Fibroblast of lung (primary cell): ENCODE measurements around the gene CAPN12. TPM values are rescaled to one million over a fixed set of nuclear protein-coding genes. Genes with fewer than 3 reads are reported as not detected.
"Not testable (repeated sequence)": the region's sequence is repeated elsewhere in the genome, so short reads cannot be mapped to it uniquely, and the experiment has no call there.

ENCODE experiments used
- DNase-seq, 2 donors: peaks; one replicate each; pipeline versions ENCODE4 v3.0.0 to v3.0.0-alpha.2; 2010; ENCODE audit warnings: low read depth in 2 of 2
- H2AFZ ChIP-seq: 2 replicates; pipeline ENCODE4 v1.5.1; 2012; ENCODE audit warnings: low read length, control low read depth, inconsistent platforms
- H3K27ac ChIP-seq: 2 replicates; pipeline ENCODE4 v1.5.1; 2011; ENCODE audit warnings: low read length, control low read depth; ENCODE audit not compliant: insufficient read depth
- H3K27me3 ChIP-seq: 2 replicates; pipeline ENCODE4 v1.5.1; 2011; ENCODE audit warnings: mild to moderate bottlenecking, low read length; ENCODE audit not compliant: control insufficient read depth, insufficient read depth
- H3K36me3 ChIP-seq: 2 replicates; pipeline ENCODE4 v1.5.1; 2011; ENCODE audit warnings: low read length; ENCODE audit not compliant: control insufficient read depth, insufficient read depth
- H3K4me1 ChIP-seq: 2 replicates; pipeline ENCODE4 v1.5.1; 2011; ENCODE audit warnings: low read length; ENCODE audit not compliant: control insufficient read depth, insufficient read depth; ENCODE audit errors: extremely low read depth
- H3K4me2 ChIP-seq: 2 replicates; pipeline ENCODE4 v1.5.1; 2011; ENCODE audit warnings: low read length, control low read depth; ENCODE audit not compliant: insufficient read depth; ENCODE audit errors: extremely low read depth
- H3K4me3 ChIP-seq, 4 experiments: fragments of 200-600 bp in 1 of 4; sonication (generic) in 1 of 4; replicated peaks in 1 of 4; 2 replicates each; pipeline ENCODE4 v1.5.1; 2011 to 2016; ENCODE audit warnings: low read length in 4 of 4, low read depth in 3 of 4, mild to moderate bottlenecking in 3 of 4, control low read depth in 2 of 4, inconsistent platforms in 1 of 4, mixed read lengths in 1 of 4; ENCODE audit not compliant: insufficient read depth in 1 of 4; ENCODE audit errors: control extremely low read depth in 1 of 4
- H3K79me2 ChIP-seq: 2 replicates; pipeline ENCODE4 v1.5.1; 2012; ENCODE audit warnings: mild to moderate bottlenecking, low read length, inconsistent platforms; ENCODE audit not compliant: control insufficient read depth, insufficient read depth
- H3K9ac ChIP-seq: 2 replicates; pipeline ENCODE4 v1.5.1; 2011; ENCODE audit warnings: mild to moderate bottlenecking, low read length, control low read depth; ENCODE audit not compliant: insufficient read depth
- H3K9me3 ChIP-seq: 2 replicates; pipeline ENCODE4 v1.5.1; 2012; ENCODE audit warnings: low read depth, low read length; ENCODE audit not compliant: control insufficient read depth, insufficient read depth
- H4K20me1 ChIP-seq: 2 replicates; pipeline ENCODE4 v1.5.1; 2011; ENCODE audit warnings: low read length; ENCODE audit not compliant: control insufficient read depth, insufficient read depth; ENCODE audit errors: extremely low read depth
- EZH2 ChIP-seq: IDR thresholded peaks from 2 replicates; pipeline ENCODE4 v1.5.1; 2012; ENCODE audit warnings: low read length, control low read depth, mild to moderate bottlenecking; ENCODE audit errors: missing control alignments
- polyA plus RNA-seq, 2 donors: library from polyadenylated mRNA; depleted of rRNA in 1 of 2; stranded (reverse) in 1 of 2; unstranded in 1 of 2; fragments of >200 nt; gene quantifications; 2 replicates each; pipeline ENCODE4 v1.2.1, GENCODE V29; 2011 to 2012; ENCODE audit warnings: missing spikeins in 1 of 2
- total RNA-seq: library from RNA; depleted of rRNA; stranded (reverse); fragments of >200 nt; gene quantifications from 2 replicates; pipeline ENCODE4 v1.2.1, GENCODE V29; 2014
- TF ChIP-seq, protein P1 (sequence below), 2 donors: IDR thresholded peaks in 1 of 2; conservative IDR thresholded peaks in 1 of 2; 1 replicate in 1 of 2; 2 replicates in 1 of 2; pipeline ENCODE4 v1.5.1; 2011 to 2012; ENCODE audit warnings: low read length in 2 of 2, control low read depth in 1 of 2, inconsistent platforms in 1 of 2, low read depth in 1 of 2, mild to moderate bottlenecking in 1 of 2

CAPN12 gene
- total and polyA plus RNA-seq, 2 donors (not counting 1 experiment from before 2014, with no cell fraction given), result 0.20 to 0.50 TPM

DNA sequence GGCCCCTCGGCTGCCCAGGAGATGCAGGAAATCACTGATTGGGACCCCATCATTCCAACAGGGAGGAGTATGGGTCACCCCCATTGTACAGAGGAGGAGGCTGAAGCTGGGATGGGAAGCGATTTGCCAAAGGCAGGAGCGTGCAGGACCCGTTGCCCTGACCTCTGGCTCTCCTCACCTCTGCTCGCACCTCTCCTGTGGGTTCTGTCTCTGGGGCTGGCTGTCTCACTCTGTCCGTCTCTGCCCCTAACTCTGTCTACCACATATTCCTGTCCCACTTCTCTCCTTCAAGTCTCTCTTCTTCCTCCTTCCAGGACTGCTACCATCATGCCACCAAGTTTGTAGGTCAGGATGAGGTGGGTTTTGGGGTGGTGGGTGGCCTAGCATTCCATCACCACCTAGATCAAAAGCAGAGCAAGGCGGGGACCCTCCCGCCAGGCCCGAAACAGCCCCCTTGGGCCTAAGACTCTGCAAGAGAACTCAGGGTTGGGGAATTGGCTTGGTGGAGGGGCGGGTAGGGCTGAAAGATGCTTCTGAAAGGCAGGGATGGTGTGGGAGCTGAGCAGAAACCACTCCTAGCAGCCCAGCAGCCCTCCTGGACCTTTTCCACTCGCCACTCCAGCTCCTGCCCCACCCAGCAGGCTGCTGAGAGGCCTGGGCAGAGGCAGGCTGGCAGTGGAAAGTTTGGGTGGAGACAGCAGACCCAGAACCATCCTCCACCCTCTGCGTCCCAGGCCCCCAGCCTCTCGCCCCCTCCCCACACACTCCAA lies 30.1 kb upstream of the CAPN12 start:
- Histone ChIP-seq H3K36me3 (no peaks in the 10 kb centered on the region), H3K4me2 (no peak overlapping the region), H3K79me2 (no peaks in the 10 kb centered on the region), H2AFZ (no peak overlapping the region), H3K27me3 (no peaks in the 10 kb centered on the region), H4K20me1 (no peaks in the 10 kb centered on the region), H3K4me1 (no peaks in the 10 kb centered on the region), H3K9me3 (no peaks in the 10 kb centered on the region), H3K4me3 (no peak overlapping the region), H3K9ac (no peak overlapping the region), H3K27ac (no peak overlapping the region)
- TF ChIP-seq, protein P1, sequence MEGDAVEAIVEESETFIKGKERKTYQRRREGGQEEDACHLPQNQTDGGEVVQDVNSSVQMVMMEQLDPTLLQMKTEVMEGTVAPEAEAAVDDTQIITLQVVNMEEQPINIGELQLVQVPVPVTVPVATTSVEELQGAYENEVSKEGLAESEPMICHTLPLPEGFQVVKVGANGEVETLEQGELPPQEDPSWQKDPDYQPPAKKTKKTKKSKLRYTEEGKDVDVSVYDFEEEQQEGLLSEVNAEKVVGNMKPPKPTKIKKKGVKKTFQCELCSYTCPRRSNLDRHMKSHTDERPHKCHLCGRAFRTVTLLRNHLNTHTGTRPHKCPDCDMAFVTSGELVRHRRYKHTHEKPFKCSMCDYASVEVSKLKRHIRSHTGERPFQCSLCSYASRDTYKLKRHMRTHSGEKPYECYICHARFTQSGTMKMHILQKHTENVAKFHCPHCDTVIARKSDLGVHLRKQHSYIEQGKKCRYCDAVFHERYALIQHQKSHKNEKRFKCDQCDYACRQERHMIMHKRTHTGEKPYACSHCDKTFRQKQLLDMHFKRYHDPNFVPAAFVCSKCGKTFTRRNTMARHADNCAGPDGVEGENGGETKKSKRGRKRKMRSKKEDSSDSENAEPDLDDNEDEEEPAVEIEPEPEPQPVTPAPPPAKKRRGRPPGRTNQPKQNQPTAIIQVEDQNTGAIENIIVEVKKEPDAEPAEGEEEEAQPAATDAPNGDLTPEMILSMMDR (conservative IDR thresholded peaks at IDR 0.05 in 1 of 2, IDR thresholded peaks at IDR 0.05 in 1 of 2; ENCODE audit: low read depth in 1 of 2, low read length in 2 of 2), result no peak
- TF ChIP-seq EZH2, result no peak
- no peak for DNase-seq

DNA sequence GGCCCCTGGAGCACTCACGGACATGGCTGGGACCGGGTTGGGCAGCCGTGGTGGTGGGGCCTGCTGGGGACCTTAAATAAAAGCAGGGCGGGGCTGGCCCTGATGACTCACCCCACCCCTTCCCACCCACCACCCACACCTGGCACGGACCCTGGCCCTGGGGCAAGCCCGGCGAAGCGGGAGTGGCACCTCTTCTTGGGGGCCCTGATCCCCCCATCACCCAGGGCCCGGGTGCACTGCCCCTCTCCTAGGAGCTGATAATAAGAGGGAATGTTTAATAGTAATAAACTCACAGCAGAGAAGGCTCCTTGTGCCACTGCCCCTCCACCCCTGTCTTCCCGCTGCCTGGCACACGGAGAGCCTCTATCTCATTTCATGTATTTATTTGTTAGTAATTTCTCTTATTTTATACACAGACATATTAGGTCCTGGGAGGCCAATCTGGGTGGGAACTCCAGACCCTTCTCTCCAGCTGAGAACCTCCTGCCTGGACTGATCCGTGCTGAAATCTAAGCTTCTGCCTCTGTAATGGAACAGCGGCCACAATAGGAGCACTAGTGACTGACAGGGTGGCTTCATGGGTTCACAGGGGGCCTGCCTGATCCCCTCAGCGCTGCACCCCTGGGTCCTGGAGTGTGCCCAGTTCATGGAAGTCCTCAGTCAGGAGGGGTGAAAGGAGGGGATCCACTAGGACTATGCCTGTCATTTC lies 29.3 kb upstream of the CAPN12 start, which contains the start of gene LGALS7:
LGALS7 (minus strand) TSS at position 49 of the 709 bp plus-strand sequence; CDS start at position 24, 25 bp downstream.
- TF ChIP-seq, protein P1 (conservative IDR thresholded peaks at IDR 0.05 in 1 of 2, IDR thresholded peaks at IDR 0.05 in 1 of 2; ENCODE audit: low read depth in 1 of 2, low read length in 2 of 2), result no peak
- TF ChIP-seq EZH2, result no peak
- H3K4me3 ChIP-seq, result no peak within 1 kb of the TSS

DNA sequence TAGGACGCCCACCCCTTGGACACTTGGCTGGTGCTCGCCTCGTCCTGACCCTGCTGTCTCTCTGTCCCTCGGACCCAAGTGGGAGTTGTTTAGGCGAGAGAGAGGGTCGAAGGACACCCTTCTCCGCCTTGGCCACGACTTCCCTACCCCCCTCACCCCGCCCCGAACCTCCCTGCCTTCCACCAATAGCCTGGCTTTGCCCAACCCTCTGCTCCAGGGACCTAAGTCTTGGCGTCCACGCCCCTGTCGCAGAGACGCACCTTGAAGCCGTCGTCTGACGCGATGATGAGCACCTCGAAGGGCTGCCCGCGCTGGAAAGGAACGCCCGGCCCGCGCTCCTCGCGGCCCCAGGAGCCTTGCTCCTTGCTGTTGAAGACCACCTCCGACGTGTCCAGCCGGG lies 27.3 kb upstream of the CAPN12 start:
- H3K27me3 ChIP-seq, H3K27ac ChIP-seq, H3K79me2 ChIP-seq, H3K9me3 ChIP-seq, H2AFZ ChIP-seq, H3K4me3 ChIP-seq, DNase-seq, H4K20me1 ChIP-seq, H3K36me3 ChIP-seq, H3K9ac ChIP-seq, H3K4me2 ChIP-seq, H3K4me1 ChIP-seq: not testable (repeated sequence)

More for the DNA sequence above, 29.3 kb upstream of the CAPN12 start, which contains the start of gene LGALS7:
- no peak for DNase-seq
- Histone ChIP-seq H3K27ac (no peak within 1 kb of the TSS), H3K79me2 (no peaks in the 10 kb centered on the region), H2AFZ (no peak within 1 kb of the TSS), H3K4me2 (no peak within 1 kb of the TSS), H3K36me3 (no peaks in the 10 kb centered on the region), H4K20me1 (no peaks in the 10 kb centered on the region), H3K9me3 (no peaks in the 10 kb centered on the region), H3K9ac (no peak within 1 kb of the TSS), H3K4me1 (no peaks in the 10 kb centered on the region), H3K27me3 (no peaks in the 10 kb centered on the region)

DNA sequence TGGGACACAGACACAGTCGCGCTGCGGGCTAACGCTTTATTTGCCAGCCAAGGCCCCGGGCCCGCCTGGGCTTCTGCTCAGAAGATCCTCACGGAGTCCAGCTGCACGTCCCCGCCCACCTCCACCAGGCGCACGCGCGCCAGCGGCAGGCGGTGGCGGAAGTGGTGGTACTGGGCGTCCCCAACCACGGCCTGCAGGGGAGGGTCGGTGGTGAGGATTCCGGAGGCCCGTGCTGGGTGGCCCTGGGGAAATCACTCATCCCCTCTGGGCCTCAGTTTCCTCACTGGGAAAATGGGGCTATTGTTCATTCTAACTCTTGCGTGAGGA lies 26.6 kb upstream of the CAPN12 start:
- not testable (repeated sequence) for H3K9ac ChIP-seq, H3K27ac ChIP-seq, H3K27me3 ChIP-seq, H3K9me3 ChIP-seq, H3K36me3 ChIP-seq, H3K79me2 ChIP-seq, H4K20me1 ChIP-seq, DNase-seq, H2AFZ ChIP-seq, H3K4me1 ChIP-seq, H3K4me3 ChIP-seq, H3K4me2 ChIP-seq

DNA sequence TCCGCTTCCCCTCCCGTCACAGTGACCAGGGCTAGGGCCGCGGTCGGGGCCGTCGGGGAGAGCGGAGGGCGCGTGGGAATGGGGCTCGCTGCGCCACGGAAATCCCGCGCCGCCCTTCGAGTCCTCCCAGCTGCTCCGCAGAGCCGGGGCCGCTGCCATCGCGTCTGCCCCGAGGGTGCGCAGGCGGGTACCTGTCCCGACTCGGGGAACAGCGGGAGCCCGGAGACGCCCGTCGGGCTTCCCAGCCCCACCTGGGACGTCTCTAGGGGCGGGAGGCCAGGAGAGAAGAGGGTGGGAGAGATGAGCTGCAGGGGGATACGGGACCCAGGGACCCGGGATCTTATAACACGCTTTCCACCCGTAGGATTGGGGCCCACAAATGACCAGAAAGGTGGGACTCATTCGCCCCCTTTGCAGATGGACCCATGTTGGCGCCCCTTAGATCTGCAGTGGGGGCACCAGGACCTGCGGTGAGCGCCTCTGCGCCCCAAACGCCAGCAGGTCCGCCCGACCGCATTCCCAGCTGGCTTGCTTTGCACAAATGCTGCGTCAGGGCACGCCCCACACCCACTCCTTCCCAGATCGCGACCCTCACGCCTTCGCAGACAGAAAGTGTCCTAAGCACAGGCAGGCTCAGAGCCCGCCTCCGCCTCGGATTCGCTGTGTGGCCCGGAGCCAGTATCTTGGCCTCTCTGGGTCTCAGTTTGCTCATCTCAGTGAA lies 26.1 kb upstream of the CAPN12 start:
- not testable (repeated sequence) for H3K4me2 ChIP-seq, DNase-seq, H3K27ac ChIP-seq, H3K36me3 ChIP-seq, H3K4me1 ChIP-seq, H4K20me1 ChIP-seq, H3K9me3 ChIP-seq, H2AFZ ChIP-seq, H3K79me2 ChIP-seq, H3K4me3 ChIP-seq, H3K27me3 ChIP-seq, H3K9ac ChIP-seq
